SU-DHL-6 (cell line): ENCODE data around the gene ITPR1.

Source experiments
- H2AFZ ChIP-seq: fragments of 200-600 bp; sonication (generic); 2 replicates; pipeline ENCODE4 v1.6.1; 2014; ENCODE audit warnings: low read depth, mild to moderate bottlenecking, moderate library complexity, mixed read lengths, antibody characterized with exemption, low read length; ENCODE audit not compliant: severe bottlenecking
- H3F3A ChIP-seq: fragments of 200-600 bp; shearing (Covaris generic); 2 replicates; pipeline ENCODE4 v1.6.0; 2016; ENCODE audit warnings: antibody characterized with exemption, mild to moderate bottlenecking; ENCODE audit not compliant: insufficient read depth
- H3K27ac ChIP-seq: fragments of 200-600 bp; sonication (generic); 2 replicates; pipeline ENCODE4 v1.5.1; 2016; ENCODE audit warnings: low read depth, mild to moderate bottlenecking, low read length, moderate library complexity, mixed read lengths
- H3K27me3 ChIP-seq: fragments of 200-600 bp; sonication (generic), shearing (Covaris generic); 2 replicates; pipeline ENCODE4 v1.6.0; 2014; ENCODE audit warnings: mild to moderate bottlenecking, low read length
- H3K36me3 ChIP-seq: fragments of 200-600 bp; sonication (generic); 2 replicates; pipeline ENCODE4 v1.6.1; 2014; ENCODE audit warnings: mild to moderate bottlenecking, low read length, mixed read lengths
- H3K4me2 ChIP-seq: fragments of 300-600, 200-600 bp; shearing (Covaris generic), sonication (generic); 2 replicates; pipeline ENCODE4 v1.6.0; 2014; ENCODE audit warnings: low read length, low read depth, mild to moderate bottlenecking; ENCODE audit not compliant: poor library complexity, severe bottlenecking
- H3K4me3 ChIP-seq: fragments of 200-600 bp; sonication (generic); 2 replicates; pipeline ENCODE4 v1.5.1; 2014; ENCODE audit warnings: antibody characterized with exemption, low read length, mild to moderate bottlenecking, mixed read lengths; ENCODE audit not compliant: insufficient read depth, poor library complexity, severe bottlenecking
- H3K79me2 ChIP-seq: fragments of 200-600 bp; sonication (generic); 2 replicates; pipeline ENCODE4 v1.6.1; 2014; ENCODE audit warnings: mild to moderate bottlenecking, low read length, moderate library complexity; ENCODE audit not compliant: insufficient read depth
- H3K9ac ChIP-seq: fragments of 200-600 bp; sonication (generic); 2 replicates; pipeline ENCODE4 v1.7.0; 2014; ENCODE audit warnings: mild to moderate bottlenecking, low read length
- H3K9me2 ChIP-seq: fragments of 200-600 bp; sonication (generic); replicated peaks from 2 replicates; pipeline ENCODE4 v1.6.1; 2014; ENCODE audit warnings: low read length; ENCODE audit not compliant: insufficient read depth
- H3K9me3 ChIP-seq: fragments of 200-600 bp; sonication (generic); 2 replicates; pipeline ENCODE4 v1.6.1; 2014; ENCODE audit warnings: low read length, mixed read lengths; ENCODE audit not compliant: insufficient read depth
- H4K20me1 ChIP-seq: fragments of 200-600 bp; sonication (generic); 2 replicates; pipeline ENCODE4 v1.6.1; 2014; ENCODE audit warnings: low read depth, mild to moderate bottlenecking, antibody characterized with exemption, low read length, moderate library complexity, mixed read lengths
- EZH2phosphoT487 ChIP-seq: fragments of 200-600 bp; sonication (generic), shearing (Covaris generic); conservative IDR thresholded peaks from 2 replicates; pipeline ENCODE4 v1.6.1; 2018; ENCODE audit warnings: mild to moderate bottlenecking, antibody characterized with exemption, low read length, moderate library complexity, mixed read lengths
- TF ChIP-seq, protein P1 (sequence below): fragments of 200-600 bp; sonication (generic); IDR thresholded peaks from one replicate; pipeline ENCODE4 v1.5.1; 2017; ENCODE audit warnings: antibody characterized with exemption, mild to moderate bottlenecking, low read length, moderate library complexity; ENCODE audit not compliant: insufficient read depth, poor library complexity, severe bottlenecking

Gene ITPR1

DNA sequence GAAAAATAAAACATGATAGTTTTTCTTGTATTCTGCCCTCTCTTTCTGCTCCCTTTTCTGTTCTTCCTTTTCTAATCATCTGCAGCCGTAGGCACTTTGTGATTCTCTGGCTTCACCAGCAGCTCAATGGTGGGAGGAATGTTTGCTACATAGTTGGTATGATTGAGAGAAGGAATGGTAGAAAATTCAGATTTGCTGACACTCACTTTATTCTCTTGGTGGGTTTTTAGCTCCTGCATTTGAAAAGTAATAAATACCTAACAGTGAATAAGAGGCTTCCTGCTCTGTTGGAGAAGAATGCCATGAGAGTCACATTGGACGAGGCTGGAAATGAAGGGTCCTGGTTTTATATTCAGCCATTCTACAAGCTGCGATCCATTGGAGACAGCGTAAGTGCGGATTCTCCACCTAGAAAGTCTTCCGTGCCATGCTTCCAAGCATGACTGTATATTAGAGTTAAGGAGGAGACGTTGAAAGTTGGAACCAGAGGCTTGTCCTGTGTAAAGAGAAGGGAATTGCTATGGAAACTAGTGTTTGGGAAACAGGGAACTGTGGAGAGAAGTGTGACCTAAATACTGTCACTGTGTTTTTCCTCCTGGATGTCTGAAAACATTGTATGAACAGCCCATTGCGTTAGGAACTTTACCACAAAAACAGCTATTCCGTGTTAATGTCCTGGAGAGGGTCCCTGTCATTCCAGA lies 148.9 kb downstream of the ITPR1 start:
- TF ChIP-seq, protein P1, sequence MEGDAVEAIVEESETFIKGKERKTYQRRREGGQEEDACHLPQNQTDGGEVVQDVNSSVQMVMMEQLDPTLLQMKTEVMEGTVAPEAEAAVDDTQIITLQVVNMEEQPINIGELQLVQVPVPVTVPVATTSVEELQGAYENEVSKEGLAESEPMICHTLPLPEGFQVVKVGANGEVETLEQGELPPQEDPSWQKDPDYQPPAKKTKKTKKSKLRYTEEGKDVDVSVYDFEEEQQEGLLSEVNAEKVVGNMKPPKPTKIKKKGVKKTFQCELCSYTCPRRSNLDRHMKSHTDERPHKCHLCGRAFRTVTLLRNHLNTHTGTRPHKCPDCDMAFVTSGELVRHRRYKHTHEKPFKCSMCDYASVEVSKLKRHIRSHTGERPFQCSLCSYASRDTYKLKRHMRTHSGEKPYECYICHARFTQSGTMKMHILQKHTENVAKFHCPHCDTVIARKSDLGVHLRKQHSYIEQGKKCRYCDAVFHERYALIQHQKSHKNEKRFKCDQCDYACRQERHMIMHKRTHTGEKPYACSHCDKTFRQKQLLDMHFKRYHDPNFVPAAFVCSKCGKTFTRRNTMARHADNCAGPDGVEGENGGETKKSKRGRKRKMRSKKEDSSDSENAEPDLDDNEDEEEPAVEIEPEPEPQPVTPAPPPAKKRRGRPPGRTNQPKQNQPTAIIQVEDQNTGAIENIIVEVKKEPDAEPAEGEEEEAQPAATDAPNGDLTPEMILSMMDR, result no peak
- H2AFZ ChIP-seq, result no peak overlapping the region
- H3K36me3 ChIP-seq, result no peaks in the 10 kb centered on the region
- H3K4me2 ChIP-seq, result no peak overlapping the region
- no peak overlapping the region for H3K27ac ChIP-seq
- H3K27me3 ChIP-seq, result no peaks in the 10 kb centered on the region
- H4K20me1 ChIP-seq, result no peaks in the 10 kb centered on the region
- no peak overlapping the region for H3K4me3 ChIP-seq
- no peak overlapping the region for H3K9ac ChIP-seq
- no peaks in the 10 kb centered on the region for H3F3A ChIP-seq
- no peaks in the 10 kb centered on the region for H3K79me2 ChIP-seq
- no peaks in the 10 kb centered on the region for H3K9me3 ChIP-seq
- H3K9me2 ChIP-seq, result no peaks in the 10 kb centered on the region

DNA sequence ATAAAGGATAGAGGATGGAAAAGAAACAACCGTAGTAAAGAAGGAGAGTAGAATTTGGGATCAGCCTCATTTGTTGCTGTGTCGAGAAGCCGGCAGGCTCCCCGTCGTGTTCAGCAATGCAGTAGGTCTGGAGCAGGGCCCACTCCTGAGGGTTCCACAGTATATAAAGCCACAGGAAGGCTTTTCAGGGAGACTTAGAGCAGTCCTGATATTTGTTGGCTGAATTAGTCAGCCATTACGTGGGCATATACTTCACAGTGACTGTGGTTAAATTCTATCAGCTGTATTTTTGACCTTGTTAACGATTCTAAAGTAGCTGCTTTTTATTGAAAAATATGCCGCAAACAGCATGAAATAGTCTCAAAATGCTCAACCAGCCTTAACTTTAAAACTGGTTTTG lies 149.5 kb downstream of the ITPR1 start:
- no peak overlapping the region for H3K27ac ChIP-seq
- H3K9me3 ChIP-seq, result no peaks in the 10 kb centered on the region
- H3K9ac ChIP-seq, result no peak overlapping the region
- H3K79me2 ChIP-seq, result no peaks in the 10 kb centered on the region
- no peaks in the 10 kb centered on the region for H4K20me1 ChIP-seq
- no peak overlapping the region for H2AFZ ChIP-seq
- H3K4me3 ChIP-seq, result no peak overlapping the region
- no peaks in the 10 kb centered on the region for H3K36me3 ChIP-seq
- H3F3A ChIP-seq, result no peaks in the 10 kb centered on the region
- H3K4me2 ChIP-seq, result no peak overlapping the region
- no peaks in the 10 kb centered on the region for H3K9me2 ChIP-seq
- TF ChIP-seq, protein P1, result no peak
- no peak for TF ChIP-seq EZH2phosphoT487
- no peaks in the 10 kb centered on the region for H3K27me3 ChIP-seq

DNA sequence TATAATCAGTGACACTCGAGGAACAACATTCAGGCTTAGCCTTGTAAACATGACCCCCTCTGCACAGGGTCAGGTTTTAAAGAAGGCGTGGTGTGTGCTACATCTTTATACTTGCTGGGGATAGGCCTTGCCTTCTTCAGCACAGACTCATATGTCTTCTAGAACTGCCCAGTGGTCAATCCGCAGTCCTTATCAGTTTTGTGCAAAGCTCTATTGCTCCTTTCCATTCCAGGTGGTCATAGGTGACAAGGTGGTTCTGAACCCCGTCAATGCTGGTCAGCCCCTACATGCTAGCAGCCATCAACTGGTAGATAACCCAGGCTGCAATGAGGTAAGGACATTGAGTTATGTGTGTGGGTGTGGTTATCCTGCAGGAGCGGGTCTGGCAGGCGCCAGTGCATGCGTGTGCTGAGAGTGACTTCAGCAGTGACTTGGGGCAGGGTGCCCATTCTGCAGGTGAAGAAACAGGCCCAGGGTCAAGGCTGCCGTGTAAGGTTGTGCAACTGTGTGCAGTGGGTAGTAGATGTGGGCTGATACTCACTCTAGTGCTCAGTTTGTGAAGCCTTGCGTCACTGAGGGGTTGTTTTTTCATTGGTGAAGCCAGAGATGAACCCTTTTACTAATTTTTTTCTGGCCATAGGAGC lies 150.9 kb downstream of the ITPR1 start:
- no peak overlapping the region for H3K27ac ChIP-seq
- no peaks in the 10 kb centered on the region for H3K9me2 ChIP-seq
- H3K36me3 ChIP-seq, result no peaks in the 10 kb centered on the region
- no peak overlapping the region for H3K4me2 ChIP-seq
- no peaks in the 10 kb centered on the region for H3F3A ChIP-seq
- no peaks in the 10 kb centered on the region for H3K9me3 ChIP-seq
- TF ChIP-seq, protein P1, result no peak
- no peak for TF ChIP-seq EZH2phosphoT487
- H3K27me3 ChIP-seq, result no peaks in the 10 kb centered on the region
- H3K4me3 ChIP-seq, result no peak overlapping the region
- H2AFZ ChIP-seq, result no peak overlapping the region
- H3K9ac ChIP-seq, result no peak overlapping the region
- H3K79me2 ChIP-seq, result no peaks in the 10 kb centered on the region
- no peaks in the 10 kb centered on the region for H4K20me1 ChIP-seq
